Bronchial epithelial cell (primary cell): ENCODE measurements around the gene PDZD2. TPM values are rescaled to one million over a fixed set of nuclear protein-coding genes. Genes with fewer than 3 reads are reported as not detected.
"Not testable (repeated sequence)": the region's sequence is repeated elsewhere in the genome, so short reads cannot be mapped to it uniquely, and the experiment has no call there.

ENCODE experiments used
- DNase-seq: peaks from one replicate; pipeline ENCODE4 v3.0.0-alpha.2; 2010; ENCODE audit warnings: low read depth
- FAIRE-seq: peaks from 2 replicates; lab custom pipeline; 2011; peaks lifted over from hg19 to GRCh38; lab: Jason Lieb, UNC
- H3K27me3 ChIP-seq: 2 replicates; pipeline ENCODE4 v1.5.1; 2011; ENCODE audit warnings: low read length; ENCODE audit not compliant: control insufficient read depth, insufficient read depth
- H3K36me3 ChIP-seq: 2 replicates; pipeline ENCODE4 v1.5.1; 2011; ENCODE audit warnings: low read length; ENCODE audit not compliant: control insufficient read depth, insufficient read depth
- H3K4me3 ChIP-seq: 2 replicates; pipeline ENCODE4 v1.5.1; 2011; ENCODE audit warnings: mild to moderate bottlenecking, low read depth, low read length, control low read depth
- CTCF ChIP-seq: IDR thresholded peaks from 2 replicates; pipeline ENCODE4 v1.5.1; 2011; ENCODE audit warnings: mild to moderate bottlenecking, moderate library complexity, low read length, control low read depth, inconsistent platforms; ENCODE audit not compliant: insufficient read depth, severe bottlenecking
- total RNA-seq: library from RNA; depleted of rRNA; stranded (reverse); fragments of >200 nt; gene quantifications from 2 replicates; pipeline ENCODE4 v1.2.1, GENCODE V29; 2014

PDZD2 gene
- total RNA-seq, 1 donor from 2014 or later = 1.8 TPM

- Histone ChIP-seq H3K36me3 (no peaks in the 10 kb centered on the region), H3K27me3 (no peaks in the 10 kb centered on the region), H3K4me3 (no peak overlapping the region)
- DNase-seq (no peak), FAIRE-seq (no peak)
- no peak for TF ChIP-seq CTCF
Measured at GRCh38 chr5:31680528-31680927, 41.6 kb downstream of the PDZD2 start.

- DNase-seq (no peak), FAIRE-seq (no peak)
- no peaks in the 10 kb centered on the region for H3K36me3 ChIP-seq
- no peak overlapping the region for H3K4me3 ChIP-seq
- H3K27me3 ChIP-seq = no peaks in the 10 kb centered on the region
- no peak for TF ChIP-seq CTCF
Measured at GRCh38 chr5:31682025-31682424, 43.1 kb downstream of the PDZD2 start.

- no peaks in the 10 kb centered on the region for H3K27me3 ChIP-seq
- no peak overlapping the region for H3K4me3 ChIP-seq
- DNase-seq (no peak), FAIRE-seq (no peak)
- H3K36me3 ChIP-seq = no peaks in the 10 kb centered on the region
- TF ChIP-seq CTCF = no peak
Measured at GRCh38 chr5:31682851-31683250, 43.9 kb downstream of the PDZD2 start.

- FAIRE-seq (no peak), DNase-seq (no peak)
- no peak overlapping the region for H3K4me3 ChIP-seq
- TF ChIP-seq CTCF = no peak
- H3K27me3 ChIP-seq = no peaks in the 10 kb centered on the region
- H3K36me3 ChIP-seq = no peaks in the 10 kb centered on the region
Measured at GRCh38 chr5:31688515-31689092, 49.7 kb downstream of the PDZD2 start.

GRCh38 chr5:31691408-31691807 lies 52.5 kb downstream of the PDZD2 start:
- H3K36me3 ChIP-seq, H3K27me3 ChIP-seq, FAIRE-seq: not testable (repeated sequence)

GRCh38 chr5:31692561-31693221 lies 53.8 kb downstream of the PDZD2 start:
- DNase-seq = no peak
- no peak for FAIRE-seq
- no peak overlapping the region for H3K4me3 ChIP-seq
- no peaks in the 10 kb centered on the region for H3K27me3 ChIP-seq
- no peaks in the 10 kb centered on the region for H3K36me3 ChIP-seq
- no peak for TF ChIP-seq CTCF

More at GRCh38 chr5:31691408-31691807, 52.5 kb downstream of the PDZD2 start:
- H3K4me3 ChIP-seq, DNase-seq: not testable (repeated sequence)
